OCI-LY1 (cell line): Measurements from ENCODE around the gene ADGRV1.

Experiments
- EZH2 ChIP-seq: fragments of 200-600 bp; sonication (generic), shearing (Covaris generic); IDR thresholded peaks from 2 replicates; pipeline ENCODE4 v1.8.0; 2017; ENCODE audit warnings: borderline replicate concordance, mixed run types, mild to moderate bottlenecking, antibody characterized with exemption, low read length, moderate library complexity, mixed read lengths
- TF ChIP-seq, protein P1 (sequence below): fragments of 200-600 bp; sonication (generic), shearing (Covaris generic); IDR thresholded peaks from 2 replicates; pipeline ENCODE4 v1.5.1; 2017; ENCODE audit warnings: mild to moderate bottlenecking, antibody characterized with exemption, low read length, moderate library complexity, mixed read lengths

DNA sequence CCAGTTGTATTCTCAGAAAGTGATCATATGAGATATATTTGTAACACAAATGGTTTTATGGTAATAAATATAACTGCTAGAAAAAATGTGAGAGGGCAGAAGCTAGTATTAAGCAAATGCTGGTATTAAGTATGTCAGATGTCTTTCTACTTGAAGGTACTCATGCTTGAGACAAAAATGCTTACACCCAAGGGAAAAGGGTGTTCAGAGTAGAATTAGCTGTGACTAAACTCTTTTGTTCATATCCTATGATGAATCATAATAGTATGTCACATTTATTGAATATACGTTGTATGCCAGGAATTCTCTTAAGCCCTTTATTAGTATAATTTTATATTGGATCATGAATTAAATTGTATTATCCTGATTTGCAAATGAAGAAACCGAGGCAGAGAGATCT is 2.2 kb downstream of the ADGRV1 start:
- TF ChIP-seq, protein P1, sequence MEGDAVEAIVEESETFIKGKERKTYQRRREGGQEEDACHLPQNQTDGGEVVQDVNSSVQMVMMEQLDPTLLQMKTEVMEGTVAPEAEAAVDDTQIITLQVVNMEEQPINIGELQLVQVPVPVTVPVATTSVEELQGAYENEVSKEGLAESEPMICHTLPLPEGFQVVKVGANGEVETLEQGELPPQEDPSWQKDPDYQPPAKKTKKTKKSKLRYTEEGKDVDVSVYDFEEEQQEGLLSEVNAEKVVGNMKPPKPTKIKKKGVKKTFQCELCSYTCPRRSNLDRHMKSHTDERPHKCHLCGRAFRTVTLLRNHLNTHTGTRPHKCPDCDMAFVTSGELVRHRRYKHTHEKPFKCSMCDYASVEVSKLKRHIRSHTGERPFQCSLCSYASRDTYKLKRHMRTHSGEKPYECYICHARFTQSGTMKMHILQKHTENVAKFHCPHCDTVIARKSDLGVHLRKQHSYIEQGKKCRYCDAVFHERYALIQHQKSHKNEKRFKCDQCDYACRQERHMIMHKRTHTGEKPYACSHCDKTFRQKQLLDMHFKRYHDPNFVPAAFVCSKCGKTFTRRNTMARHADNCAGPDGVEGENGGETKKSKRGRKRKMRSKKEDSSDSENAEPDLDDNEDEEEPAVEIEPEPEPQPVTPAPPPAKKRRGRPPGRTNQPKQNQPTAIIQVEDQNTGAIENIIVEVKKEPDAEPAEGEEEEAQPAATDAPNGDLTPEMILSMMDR = no peak
- no peak for TF ChIP-seq EZH2
